Skin epidermis (tissue), 12 donors: ENCODE data around the gene VAV1.

Experiments used
- H3K27ac ChIP-seq, 21 experiments: fragments of 200-600 bp; sonication (generic) in 11 of 21; one replicate each; pipeline ENCODE4 v1.5.0; 2020; ENCODE audit warnings: mild to moderate bottlenecking in 3 of 21, inconsistent platforms in 2 of 21, moderate library complexity in 2 of 21
- H3K4me3 ChIP-seq, 7 experiments: fragments of 200-600 bp; sonication (generic) in 2 of 7; one replicate each; pipeline ENCODE4 v1.5.0; 2020; ENCODE audit warnings: inconsistent platforms in 2 of 7, mild to moderate bottlenecking in 2 of 7, moderate library complexity in 1 of 7

The VAV1 gene

DNA sequence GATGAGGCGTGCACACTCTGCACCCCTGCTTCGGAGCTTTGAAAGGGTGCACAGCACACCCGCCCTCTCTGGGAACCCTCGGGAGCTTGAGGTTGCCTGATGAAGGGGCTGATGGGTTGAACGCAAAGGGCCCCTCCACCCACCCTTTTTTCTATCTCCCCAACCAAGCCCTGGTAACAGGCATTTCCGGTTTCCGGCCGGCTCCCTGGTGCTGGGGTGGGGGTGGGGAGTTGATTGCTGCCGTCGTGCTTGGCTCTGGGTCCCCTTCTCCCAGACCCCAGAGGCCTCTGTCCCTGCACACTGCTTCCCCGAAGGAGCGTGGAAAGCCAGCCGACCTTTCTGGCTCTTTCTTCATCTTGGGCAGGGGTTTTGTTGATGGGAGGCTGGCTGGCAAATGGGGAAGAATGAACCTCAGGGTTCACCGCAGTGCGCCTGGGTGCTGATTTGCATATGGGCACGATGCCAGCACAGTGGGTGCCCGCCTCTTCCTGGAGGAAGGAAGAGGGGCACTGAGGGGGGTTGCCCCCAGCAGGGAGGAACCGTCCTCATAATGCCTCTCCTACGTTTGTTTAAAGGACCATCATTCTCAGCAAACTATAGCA, 29.1 kb downstream of the VAV1 start:
- H3K27ac ChIP-seq = peak overlapping the region in 18 of 21 experiments; percentile 4 to 93 (median 78)
- H3K4me3 ChIP-seq = peak overlapping the region; percentile 1 to 34 (median 20)

DNA sequence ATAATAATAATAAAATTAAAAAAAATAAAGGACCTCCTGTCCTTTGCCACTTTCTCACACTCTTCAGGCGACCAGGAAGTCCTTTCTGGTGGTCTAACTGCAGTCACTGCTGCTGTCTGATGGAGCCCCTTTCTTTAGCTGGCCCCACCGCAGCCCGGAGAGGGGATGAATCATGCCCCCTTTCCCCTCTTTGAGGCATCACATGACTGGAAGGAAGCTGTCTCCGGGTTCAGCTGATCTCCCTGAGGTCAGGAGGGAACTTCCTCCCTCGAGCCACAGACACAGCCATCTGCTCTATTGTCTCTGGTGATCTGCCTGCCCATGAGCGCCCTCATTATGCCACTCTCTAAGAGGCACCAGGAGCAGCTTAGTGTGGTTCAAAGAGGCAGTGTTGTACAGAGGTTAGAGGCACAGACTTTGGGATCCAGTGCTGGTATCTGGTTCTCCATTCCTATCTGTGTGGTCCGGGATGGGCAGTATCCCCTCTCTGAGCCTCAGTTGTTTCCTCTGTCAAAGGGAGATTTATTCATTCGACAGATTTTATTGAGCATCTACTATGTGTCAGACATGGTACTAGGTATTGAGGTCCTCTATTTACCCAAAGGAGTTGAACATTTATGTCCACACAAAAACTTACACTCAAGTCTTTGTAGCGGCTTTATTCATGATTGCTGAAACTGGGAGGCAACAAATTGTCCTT, 30.0 kb downstream of the VAV1 start:
- Histone ChIP-seq H3K27ac (peak overlapping the region in 15 of 21 experiments; percentile 28 to 93 (median 79)), H3K4me3 (peak overlapping the region in 2 of 7 experiments; percentile 5 to 20)

DNA sequence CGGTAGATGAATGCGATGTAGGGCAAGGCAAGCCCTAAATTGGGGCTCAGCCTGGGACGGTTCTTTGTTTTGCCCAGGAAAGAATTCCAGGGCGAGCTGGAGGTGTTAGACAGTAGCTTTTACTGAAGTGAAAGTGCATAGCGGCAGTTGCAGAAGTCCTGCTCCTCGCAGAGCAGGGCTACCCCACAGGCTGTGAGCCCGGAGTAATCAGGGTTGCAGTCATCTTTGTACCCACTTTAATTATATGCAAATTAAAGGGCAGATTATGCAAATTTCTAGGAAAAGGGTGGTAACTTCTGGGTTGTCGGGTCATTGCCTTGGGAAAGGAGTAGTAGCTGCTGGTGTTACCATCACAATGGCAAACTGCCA, 30.5 kb downstream of the VAV1 start:
- H3K4me3 ChIP-seq = no peak overlapping the region
- H3K27ac ChIP-seq = peak overlapping the region in 12 of 21 experiments; percentile 28 to 93 (median 79)

DNA sequence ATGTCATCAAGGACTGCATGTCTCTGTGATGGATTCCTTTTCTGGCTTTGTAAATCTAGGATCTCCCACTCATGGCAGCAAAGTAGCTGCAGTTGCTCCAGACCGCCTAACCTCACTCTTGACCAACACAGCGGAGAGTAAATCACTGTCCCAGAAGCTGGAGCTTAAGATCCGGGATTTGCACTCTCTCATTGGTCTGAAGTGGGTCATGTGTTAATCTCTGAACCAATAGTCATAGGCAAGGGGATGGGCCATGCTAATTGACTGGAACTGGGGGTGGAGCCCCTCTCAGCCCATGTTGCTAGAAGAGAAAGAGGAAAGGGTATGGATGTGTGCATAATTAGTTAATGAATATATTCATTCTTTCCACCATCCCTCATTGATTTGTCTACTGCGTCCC, 34.0 kb downstream of the VAV1 start:
- H3K27ac ChIP-seq = peak overlapping the region in 1 of 21 experiments; percentile 22
- no peak overlapping the region for H3K4me3 ChIP-seq

DNA sequence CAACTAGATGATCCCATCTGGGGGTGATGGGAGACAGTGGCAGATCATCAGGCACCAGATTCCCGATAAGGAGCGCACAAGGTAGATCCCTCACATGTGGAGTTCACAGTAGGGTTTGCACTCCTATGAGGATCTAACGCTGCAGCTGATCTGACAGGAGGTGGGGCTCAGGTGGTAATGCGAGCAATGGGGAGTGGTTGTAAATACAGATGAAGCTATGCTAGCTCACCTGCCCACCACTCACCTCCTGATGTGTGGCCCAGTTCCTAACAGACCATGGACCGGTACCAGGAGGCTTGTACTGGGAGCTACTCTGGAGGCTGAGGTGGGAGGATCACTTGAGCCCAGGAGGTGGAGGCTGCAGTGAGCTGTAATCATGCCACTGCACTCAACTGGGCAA, 34.8 kb downstream of the VAV1 start:
- no peak overlapping the region for H3K4me3 ChIP-seq
- no peak overlapping the region for H3K27ac ChIP-seq

DNA sequence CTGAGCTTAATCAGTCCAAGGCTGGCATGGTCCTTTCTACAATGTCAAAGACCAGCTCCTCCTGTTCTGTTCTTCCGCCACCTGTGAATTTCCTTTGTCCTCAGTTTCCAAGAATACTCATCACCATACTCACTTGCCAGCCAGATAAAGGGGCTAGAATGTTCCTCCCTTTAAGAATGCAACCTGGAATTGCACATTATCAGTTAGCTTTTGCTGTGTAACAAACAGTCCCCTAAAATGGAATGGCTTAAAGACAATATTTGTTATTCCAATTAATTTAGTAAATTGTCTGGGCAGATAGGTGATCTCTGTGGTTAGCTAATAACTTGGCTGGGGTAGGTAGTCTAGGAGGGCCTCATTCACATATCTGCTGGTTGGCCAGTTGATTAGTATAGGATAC, 36.0 kb downstream of the VAV1 start:
- Histone ChIP-seq H3K27ac (no peak overlapping the region), H3K4me3 (no peak overlapping the region)

DNA sequence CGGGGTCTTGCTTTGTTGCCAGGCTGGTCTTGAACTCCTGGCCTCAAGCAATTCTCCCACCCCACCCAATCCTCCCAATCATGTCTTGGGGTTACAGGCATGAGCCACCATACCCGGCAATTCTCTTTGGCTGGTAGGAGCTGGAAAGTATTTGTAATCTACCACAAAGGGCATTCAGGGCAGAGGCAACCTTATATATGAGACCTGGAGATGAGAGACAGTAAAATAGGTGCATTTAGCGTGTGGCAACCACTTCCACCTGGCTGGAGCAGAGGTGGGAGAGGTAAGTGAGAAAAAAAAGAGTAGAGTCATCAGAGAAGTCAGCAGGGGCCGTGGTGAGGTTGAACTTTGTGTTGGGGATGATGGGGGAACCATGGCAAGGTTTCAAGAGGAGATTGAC, 36.8 kb downstream of the VAV1 start:
- H3K4me3 ChIP-seq = no peak overlapping the region
- no peak overlapping the region for H3K27ac ChIP-seq

DNA sequence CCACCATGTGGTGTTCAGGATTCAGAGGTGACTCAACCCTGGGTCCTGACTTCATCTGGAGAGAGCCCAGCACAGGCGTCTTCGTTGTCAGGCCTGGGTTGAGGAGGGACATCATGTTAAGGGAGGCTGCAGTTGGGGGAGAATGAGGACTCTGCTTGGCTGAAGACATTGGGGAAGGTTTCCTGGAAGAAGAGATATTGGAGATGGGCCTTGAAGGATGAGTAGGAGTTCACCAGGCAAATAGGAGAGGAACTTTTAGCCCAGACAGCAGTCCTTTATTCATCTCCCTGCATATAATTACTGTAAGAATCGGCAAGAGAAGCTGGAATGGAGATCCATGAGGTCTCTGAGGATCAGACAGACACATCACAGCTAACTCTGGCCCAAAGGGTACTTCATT, 38.9 kb downstream of the VAV1 start:
- Histone ChIP-seq H3K27ac (no peak overlapping the region), H3K4me3 (no peak overlapping the region)

DNA sequence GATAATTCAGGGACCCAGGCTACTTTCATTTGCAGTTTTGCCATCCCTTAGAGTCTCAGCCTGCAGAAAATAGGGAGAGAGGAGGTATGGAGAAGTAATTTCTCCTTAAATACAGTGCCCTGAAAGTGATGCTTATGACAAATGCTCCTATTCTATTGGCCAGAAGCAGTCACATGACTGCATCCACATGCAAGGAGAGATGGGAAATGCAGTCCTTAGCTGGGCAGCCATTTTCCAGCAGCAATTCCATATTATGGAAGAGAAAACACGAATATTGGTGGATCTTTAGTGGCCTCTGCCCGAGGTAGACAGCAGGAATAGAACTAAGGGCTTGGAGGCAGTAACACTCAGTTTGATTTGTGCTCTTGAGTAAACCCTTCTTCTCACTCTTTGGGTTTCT, 39.4 kb downstream of the VAV1 start:
- no peak overlapping the region for H3K27ac ChIP-seq
- no peak overlapping the region for H3K4me3 ChIP-seq

DNA sequence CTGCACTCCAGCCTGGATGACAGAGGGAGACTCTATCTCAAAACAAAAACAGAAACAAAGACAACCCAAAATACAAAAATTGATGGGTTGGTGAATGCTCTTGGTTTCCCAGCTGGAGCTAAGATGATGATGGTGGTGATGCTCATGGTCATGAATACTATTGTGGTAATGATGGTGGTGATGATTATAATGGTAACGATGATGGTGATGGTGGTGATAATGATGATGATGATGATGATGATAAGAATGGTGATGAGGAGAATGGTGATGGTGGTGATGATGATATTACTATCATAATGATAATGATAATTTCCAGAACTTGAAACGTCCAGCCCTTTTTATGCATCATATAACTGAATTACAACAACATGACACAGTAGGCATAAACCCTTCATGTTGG, 40.1 kb downstream of the VAV1 start:
- Histone ChIP-seq H3K27ac (no peak overlapping the region), H3K4me3 (no peak overlapping the region)

DNA sequence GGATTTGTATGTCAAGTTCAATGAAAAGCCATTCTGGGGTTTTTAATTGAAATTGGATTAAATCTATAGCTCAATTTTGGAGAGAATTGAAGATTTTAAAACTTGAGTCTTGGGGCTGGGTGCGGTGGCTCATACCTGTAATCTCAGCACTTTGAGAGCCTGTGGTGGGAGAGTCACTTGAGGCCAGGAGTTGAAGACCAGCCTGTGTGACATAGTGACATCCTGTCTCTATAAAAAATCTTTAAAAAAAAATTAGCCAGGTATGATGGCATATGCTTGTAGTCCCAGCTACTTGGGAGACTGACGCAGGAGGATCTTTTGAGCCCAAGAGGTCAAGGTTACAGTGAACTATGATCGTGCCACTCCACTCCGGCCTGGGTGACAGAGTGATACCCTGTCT, 41.2 kb downstream of the VAV1 start:
- H3K4me3 ChIP-seq = no peak overlapping the region
- H3K27ac ChIP-seq = peak overlapping the region in 2 of 21 experiments; percentile 16 to 32

DNA sequence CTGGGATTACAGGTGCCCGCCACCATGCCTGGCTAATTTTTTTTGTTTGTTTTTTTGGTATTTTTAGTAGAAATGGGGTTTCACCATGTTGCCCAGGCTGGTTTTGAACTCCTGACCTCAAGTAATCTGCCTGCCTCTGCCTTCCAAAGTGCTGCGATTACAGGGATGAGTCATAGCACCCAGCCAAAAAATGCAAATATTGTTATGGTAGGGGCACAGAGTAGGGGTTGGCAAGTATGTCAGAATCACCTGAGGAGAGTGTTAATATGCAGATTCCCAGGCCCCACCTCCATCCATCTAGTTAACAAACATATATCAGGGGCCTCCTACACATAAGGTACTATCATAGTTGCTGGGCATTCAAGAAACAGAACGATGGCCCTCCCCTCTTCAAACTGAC, 44.7 kb downstream of the VAV1 start:
- Histone ChIP-seq H3K4me3 (no peak overlapping the region), H3K27ac (no peak overlapping the region)

DNA sequence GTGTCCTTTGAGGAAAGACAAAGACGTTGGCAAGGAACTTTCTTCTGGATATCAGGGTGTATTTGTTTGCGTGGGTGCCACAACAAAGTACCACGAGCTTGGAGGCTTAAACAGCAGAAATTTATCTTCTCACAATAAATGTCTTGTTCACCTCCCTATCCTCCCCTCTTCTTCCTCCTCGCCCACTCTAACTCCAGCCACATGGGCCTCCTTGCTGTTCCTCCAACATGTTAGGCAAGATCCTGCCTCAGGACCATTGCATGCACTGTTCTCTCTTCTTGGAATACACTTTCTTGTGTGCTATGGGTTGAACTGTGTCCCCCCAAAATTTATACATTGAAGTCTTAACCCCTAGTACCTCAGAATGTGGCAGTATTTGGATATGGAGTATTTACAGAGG, 45.7 kb downstream of the VAV1 start:
- H3K27ac ChIP-seq = no peak overlapping the region
- H3K4me3 ChIP-seq = no peak overlapping the region

DNA sequence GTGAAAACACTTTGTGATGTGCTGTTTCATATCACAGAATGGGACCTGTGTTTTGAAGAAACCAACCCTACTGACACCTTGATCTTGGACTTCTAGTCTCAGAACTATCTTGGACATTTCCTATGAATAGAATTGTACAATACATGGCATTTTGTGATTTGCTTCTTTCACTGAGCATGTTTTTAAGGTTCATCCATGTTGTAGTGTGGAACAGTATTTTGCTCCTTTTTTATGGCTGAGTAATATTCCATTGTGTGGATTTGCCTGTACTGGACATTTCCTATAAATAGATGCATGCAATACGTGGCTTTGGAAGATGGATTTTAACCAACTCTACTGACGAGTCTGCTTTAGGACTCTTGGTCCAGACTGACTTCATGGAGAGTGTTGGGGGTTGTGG, 46.8 kb downstream of the VAV1 start:
- no peak overlapping the region for H3K27ac ChIP-seq
- no peak overlapping the region for H3K4me3 ChIP-seq

DNA sequence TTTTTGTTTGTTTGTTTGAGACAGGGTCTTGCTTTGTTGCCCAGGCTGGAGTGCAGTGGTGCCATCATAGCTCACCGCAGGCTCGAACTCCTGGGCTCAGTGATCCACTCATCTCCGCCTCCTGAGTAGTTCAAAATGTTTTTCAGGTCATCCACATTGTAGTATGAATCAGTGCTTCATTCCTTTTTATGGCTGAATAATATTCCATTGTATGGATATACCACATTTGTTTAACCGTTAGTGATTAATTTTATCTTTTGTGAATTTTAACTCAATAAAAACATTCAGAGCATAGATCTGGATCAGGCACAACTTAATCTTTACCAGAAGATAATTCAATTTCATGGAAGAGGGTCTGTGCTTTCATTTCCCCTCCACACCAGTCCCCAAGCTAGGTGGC, 47.7 kb downstream of the VAV1 start:
- no peak overlapping the region for H3K4me3 ChIP-seq
- no peak overlapping the region for H3K27ac ChIP-seq

DNA sequence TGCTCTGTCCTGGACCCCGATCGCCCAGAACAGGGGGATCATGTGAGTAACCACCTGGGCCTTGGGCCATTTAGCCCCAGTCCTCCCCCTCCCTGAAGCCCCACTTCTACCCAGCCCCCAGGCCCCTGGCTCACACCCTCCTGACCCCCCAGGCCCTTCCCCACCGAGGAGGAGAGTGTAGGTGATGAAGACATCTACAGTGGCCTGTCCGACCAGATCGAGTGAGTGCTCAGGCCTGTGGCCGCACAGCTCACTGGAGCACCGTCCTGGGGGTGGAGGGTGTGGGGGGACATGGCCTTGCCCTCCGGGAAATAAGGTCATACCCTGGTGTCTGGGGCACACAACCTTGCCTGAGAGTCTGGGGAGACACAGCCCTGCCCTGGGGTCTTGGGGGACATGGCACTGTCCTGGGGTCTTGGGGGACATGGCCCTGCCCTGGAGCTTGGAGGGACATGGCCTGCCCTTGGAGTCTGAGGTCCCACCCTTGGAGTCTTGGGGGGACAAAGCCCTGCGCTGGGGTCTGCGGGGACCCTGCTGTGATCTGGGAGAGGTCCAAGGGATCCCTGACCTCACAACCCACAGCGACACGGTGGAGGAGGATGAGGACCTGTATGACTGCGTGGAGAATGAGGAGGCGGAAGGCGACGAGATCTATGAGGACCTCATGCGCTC, 49.3 kb downstream of the VAV1 start:
- no peak overlapping the region for H3K4me3 ChIP-seq
- no peak overlapping the region for H3K27ac ChIP-seq

DNA sequence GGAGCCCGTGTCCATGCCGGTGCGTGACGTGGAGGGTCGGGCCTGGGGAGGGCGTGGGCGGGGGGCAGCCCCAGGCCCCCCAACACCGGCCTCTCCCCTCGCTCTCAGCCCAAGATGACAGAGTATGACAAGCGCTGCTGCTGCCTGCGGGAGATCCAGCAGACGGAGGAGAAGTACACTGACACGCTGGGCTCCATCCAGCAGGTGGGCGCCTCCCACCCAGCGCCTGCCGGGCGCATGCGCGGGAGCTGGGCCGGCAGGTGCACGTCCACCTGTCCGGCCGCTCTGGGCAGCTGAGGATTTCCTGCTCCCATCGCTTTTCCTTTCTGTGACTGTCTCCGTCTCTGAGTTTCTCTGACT, 49.8 kb downstream of the VAV1 start:
- Histone ChIP-seq H3K4me3 (no peak overlapping the region), H3K27ac (no peak overlapping the region)

DNA sequence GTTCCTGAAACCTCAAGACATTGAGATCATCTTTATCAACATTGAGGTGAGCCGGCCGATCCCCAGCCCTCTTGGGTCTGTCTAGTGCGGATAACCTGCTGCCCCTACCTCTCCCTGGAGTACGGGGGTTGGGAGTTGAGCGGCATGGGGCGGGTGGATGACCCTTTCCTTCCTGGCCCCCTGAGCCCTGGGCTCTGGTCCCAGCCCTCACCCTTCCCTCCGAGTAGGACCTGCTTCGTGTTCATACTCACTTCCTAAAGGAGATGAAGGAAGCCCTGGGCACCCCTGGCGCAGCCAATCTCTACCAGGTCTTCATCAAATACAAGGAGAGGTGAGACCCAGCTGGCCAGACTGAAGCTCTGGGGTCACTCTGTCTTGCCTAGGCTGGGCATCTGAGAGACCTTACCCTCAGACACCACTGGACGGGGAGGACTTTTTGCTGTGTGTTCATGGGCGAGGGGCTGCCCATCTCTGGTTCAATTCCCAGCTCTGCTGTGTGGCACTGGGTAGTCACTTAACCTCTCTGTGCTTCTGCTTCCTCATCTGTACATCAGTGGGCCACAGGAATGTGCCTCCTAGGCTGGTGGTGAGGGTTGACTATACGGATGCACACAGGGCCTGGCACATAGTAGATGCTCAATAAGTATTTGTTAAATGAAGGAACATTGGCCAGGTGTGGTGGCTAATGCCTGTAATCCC, 52.7 kb downstream of the VAV1 start:
- H3K4me3 ChIP-seq = no peak overlapping the region
- H3K27ac ChIP-seq = no peak overlapping the region

DNA sequence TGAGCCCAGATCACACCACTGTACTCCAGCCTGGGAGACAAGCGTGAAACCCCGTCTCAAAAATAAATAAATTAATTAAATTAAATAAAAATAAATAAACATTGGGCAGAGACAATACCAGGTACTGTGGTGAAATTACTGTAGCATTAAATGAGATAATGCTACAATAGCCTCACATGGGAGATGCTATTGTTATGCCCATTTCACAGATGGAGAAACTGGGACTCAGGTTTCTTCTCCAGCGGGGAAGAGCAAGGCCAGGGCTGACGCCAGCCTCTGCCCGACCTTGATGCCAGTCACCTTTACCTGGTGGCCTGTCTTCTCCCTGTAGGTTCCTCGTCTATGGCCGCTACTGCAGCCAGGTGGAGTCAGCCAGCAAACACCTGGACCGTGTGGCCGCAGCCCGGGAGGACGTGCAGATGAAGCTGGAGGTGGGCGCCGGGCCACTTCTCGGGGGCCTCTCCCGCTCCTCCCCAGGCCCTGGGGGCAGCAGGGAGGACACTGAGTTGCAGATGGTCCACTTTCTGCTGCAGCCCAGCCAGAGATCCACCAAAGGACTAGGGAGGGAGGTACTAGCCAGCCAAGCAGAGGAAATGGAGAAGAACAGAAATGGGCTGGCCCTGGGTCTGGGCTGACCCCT, 53.9 kb downstream of the VAV1 start:
- no peak overlapping the region for H3K27ac ChIP-seq
- no peak overlapping the region for H3K4me3 ChIP-seq

DNA sequence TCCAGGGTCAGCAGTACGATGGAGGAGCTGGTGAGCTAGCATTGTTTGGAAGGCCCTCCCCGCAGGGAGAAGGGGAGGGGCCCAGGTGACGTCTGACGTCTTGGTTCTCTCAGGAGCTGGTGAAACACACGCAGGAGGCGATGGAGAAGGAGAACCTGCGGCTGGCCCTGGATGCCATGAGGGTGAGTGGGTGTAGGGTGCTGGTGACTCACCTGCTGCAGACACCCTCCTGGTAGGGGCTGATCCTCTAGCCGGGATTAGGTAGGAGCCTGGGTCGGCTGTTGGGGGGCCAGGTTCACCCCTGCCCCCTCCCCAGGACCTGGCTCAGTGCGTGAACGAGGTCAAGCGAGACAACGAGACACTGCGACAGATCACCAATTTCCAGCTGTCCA, 55.8 kb downstream of the VAV1 start:
- H3K27ac ChIP-seq = no peak overlapping the region
- peak overlapping the region in 1 of 7 experiments; percentile 9 for H3K4me3 ChIP-seq
